Measurements from ENCODE around the gene LCN9.

Gene LCN9

DNA sequence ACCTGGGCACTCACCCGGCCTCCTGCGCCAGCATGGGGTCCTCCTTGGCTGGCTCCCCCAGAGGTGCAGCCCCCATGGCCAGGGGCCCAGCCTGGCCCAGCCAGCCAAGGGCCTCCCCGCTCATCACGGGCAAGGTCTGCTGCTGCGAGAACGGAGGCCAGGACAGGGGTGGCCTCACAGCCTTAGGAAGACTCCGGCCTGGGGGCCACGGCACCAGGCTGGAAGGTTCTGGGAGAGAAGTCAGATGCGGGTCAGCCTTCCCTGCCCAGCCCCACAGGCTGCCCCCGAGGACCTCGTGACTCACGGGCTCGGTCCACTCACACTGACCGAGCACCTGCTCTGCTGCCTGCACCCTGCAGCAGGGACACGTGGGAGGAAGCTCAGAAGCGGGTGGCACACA lies 31.9 kb downstream of the LCN9 start:
- no peak for DNase-seq (ENCODE audit: low spot score)
- in situ Hi-C loops (cut with MboI; ENCODE audit: low pct_unique_long_range_greater_than_20kb, low sequenced_read_pairs, unreplicated experiment), result no loop called here
- TF ChIP-seq, protein P1, sequence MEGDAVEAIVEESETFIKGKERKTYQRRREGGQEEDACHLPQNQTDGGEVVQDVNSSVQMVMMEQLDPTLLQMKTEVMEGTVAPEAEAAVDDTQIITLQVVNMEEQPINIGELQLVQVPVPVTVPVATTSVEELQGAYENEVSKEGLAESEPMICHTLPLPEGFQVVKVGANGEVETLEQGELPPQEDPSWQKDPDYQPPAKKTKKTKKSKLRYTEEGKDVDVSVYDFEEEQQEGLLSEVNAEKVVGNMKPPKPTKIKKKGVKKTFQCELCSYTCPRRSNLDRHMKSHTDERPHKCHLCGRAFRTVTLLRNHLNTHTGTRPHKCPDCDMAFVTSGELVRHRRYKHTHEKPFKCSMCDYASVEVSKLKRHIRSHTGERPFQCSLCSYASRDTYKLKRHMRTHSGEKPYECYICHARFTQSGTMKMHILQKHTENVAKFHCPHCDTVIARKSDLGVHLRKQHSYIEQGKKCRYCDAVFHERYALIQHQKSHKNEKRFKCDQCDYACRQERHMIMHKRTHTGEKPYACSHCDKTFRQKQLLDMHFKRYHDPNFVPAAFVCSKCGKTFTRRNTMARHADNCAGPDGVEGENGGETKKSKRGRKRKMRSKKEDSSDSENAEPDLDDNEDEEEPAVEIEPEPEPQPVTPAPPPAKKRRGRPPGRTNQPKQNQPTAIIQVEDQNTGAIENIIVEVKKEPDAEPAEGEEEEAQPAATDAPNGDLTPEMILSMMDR (IDR thresholded peaks at IDR 0.05; ENCODE audit: extremely low read depth, insufficient read depth, missing control alignments), result no peak

DNA sequence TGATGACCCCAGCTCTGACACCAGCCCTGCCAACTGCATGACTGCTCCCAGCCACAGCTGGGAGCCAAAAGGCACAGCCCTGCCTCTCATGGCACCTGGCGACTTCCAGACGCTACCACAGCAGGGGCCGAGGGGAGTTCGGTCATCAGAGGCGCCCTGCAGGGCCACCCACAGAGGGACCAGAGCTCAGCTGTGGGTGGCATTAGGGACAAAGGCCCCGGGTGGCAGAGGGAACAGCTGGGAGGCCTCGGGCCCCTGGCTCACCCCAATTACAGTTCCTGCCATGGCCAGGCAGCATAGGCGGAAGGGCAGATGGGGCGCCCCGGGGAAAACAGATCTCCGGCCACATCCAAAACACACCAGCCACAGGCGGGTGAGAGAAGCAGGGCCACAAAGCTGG lies 32.5 kb downstream of the LCN9 start:
- DNase-seq (ENCODE audit: low spot score), result no peak
- in situ Hi-C loops (cut with MboI; ENCODE audit: low pct_unique_long_range_greater_than_20kb, low sequenced_read_pairs, unreplicated experiment), result no loop called here
- TF ChIP-seq, protein P1 (IDR thresholded peaks at IDR 0.05; ENCODE audit: extremely low read depth, insufficient read depth, missing control alignments), result no peak

DNA sequence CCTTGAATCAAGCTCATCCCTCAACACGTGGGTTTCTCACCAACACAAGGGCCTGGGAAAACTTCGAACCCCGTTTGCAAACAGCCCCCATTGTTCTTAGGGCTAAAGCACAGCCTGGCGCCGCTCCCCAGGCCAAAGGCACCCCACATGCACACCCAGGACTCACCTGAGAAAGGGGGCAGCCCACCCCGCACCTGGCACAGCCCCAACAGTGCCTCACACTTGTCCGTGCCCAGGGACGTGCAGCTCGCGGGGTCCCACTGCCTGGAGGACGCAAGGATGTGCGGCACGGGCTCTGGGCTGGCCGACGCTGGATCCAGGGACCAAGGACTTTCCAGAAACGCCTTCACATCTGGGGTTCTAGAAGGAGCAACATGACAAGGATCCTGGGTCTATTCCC lies 33.3 kb downstream of the LCN9 start:
- TF ChIP-seq, protein P1 (IDR thresholded peaks at IDR 0.05; ENCODE audit: extremely low read depth, insufficient read depth, missing control alignments), result no peak
- no peak for DNase-seq (ENCODE audit: low spot score)
- in situ Hi-C loops (cut with MboI; ENCODE audit: low pct_unique_long_range_greater_than_20kb, low sequenced_read_pairs, unreplicated experiment), result no loop called here

DNA sequence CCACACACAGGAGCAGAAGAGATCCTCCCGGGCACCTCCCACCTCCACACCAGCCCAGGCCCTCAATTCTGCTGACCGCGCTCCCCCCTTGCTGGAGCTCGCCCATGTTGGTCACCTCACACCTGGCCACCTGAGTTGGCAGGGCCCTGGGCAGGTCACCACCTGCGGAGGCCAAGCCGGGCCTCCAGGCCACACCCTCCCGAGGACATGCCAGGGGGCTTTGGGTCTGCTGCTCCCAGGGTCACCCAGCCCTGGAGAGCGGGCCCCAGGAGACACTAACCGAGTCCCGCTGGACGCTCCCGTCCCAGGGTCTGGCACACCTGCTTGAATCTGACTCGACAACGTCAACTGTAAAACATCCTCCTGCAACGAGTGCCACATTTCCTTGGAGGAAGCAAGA lies 34.1 kb downstream of the LCN9 start:
- TF ChIP-seq, protein P1 (IDR thresholded peaks at IDR 0.05; ENCODE audit: extremely low read depth, insufficient read depth, missing control alignments), result no peak
- no peak for DNase-seq (ENCODE audit: low spot score)
- in situ Hi-C loops (cut with MboI; ENCODE audit: low pct_unique_long_range_greater_than_20kb, low sequenced_read_pairs, unreplicated experiment), result no loop called here

DNA sequence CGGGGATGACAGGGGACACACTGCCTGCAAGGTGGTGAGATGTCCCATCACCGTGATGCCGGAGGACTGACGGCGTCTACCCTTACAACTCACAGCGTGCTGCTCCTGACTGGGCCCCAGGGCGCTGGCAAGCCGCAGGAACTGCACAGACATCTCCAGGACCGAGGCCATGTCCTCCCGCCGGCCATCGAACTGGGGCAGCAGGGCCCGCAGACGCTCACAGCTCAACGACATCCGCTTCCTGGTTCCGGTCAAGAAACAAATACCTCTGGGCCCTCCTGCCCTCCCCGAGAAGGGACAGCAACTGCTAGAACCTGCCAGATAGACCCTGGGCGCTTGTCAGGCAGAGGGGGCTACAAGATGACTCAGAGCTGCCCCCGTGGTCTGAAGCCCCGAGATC lies 35.1 kb downstream of the LCN9 start:
- in situ Hi-C loops (cut with MboI; ENCODE audit: low pct_unique_long_range_greater_than_20kb, low sequenced_read_pairs, unreplicated experiment), result no loop called here
- DNase-seq (ENCODE audit: low spot score), result no peak
- TF ChIP-seq, protein P1 (IDR thresholded peaks at IDR 0.05; ENCODE audit: extremely low read depth, insufficient read depth, missing control alignments), result no peak

DNA sequence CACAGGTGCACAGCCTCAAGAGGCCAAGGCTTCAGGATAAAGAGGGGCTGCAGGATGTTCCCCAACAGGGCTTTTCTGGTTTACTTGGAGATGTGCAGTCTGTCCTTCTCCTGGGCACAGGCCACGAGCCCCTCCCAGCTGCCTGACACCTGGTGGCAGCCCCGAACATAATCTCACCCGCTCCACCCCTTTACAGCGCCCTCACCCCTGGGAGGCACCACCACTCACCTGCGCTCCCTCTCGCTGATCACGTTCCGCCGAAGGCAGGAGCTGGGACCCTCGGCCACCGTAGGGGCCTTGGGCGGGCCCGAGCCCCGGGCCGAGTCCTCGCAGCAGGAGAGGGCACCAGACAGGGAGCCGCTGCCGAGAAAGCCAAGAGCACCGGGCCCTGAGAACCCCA lies 35.7 kb downstream of the LCN9 start:
- DNase-seq (ENCODE audit: low spot score), result no peak
- in situ Hi-C loops (cut with MboI; ENCODE audit: low pct_unique_long_range_greater_than_20kb, low sequenced_read_pairs, unreplicated experiment), result no loop called here
- TF ChIP-seq, protein P1 (IDR thresholded peaks at IDR 0.05; ENCODE audit: extremely low read depth, insufficient read depth, missing control alignments), result no peak

DNA sequence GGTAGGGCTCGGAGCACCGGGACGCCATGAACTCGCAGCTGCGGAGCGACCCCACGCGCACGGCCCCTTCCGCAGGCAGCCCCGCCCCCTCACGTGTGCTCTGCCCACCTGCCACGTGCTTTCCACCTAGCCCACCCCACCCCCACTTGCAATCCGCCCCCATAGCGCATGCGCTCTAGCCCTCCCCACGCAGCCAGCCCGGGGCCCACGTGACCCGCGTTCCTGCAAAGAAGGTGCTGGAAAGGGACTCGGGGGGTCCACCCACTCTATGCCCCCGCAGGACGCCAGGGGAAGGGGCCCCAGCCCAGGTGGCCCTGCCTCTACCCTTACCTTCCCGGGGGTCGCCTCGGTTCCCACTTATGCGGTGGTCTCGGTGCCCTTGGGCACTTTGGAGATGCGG lies 36.3 kb downstream of the LCN9 start, which contains the start of gene SOHLH1:
Gene SOHLH1 (minus strand): TSS at position 42 of the 400 bp plus-strand sequence. CDS start 14 bp downstream, at position 28.
- in situ Hi-C loops (cut with MboI; ENCODE audit: low pct_unique_long_range_greater_than_20kb, low sequenced_read_pairs, unreplicated experiment), result no loop called here
- DNase-seq (ENCODE audit: low spot score), result no peak
- TF ChIP-seq, protein P1 (IDR thresholded peaks at IDR 0.05; ENCODE audit: extremely low read depth, insufficient read depth, missing control alignments), result no peak

Measured in GM13977 (cell line).